Measurements from ENCODE around the gene NDRG3. TPM values are rescaled to one million over a fixed set of nuclear protein-coding genes. Genes with fewer than 3 reads are reported as not detected.

Gene NDRG3
- total RNA-seq, 2 experiments from 2014 or later: 19.2 to 19.3 TPM

- no peak overlapping the region for H3K27ac Mint-ChIP-seq
- intact Hi-C loops (cut with micrococcal nuclease): no loop called here
- peaks cover 33% of the 10 kb centered on the region for H3K4me1 Mint-ChIP-seq (ENCODE audit: low read depth)
- no peaks in the 10 kb centered on the region for H3K9me3 Mint-ChIP-seq
- H3K36me3 Mint-ChIP-seq (ENCODE audit: low read depth): no peaks in the 10 kb centered on the region
- H3K4me3 Mint-ChIP-seq: no peak overlapping the region
- ChIA-PET POLR2A (interaction anchor here (0.8 kb wide), 1 partner anchor 8 kb away, joined by 3 read pairs; no protein-coding TSS in a partner anchor), CTCF (interaction anchor here (1.1 to 2.2 kb wide), 5 partner anchors 8 to 338 kb away, joined by 3 to 8 read pairs (median 6); partner anchors contain the start of genes DSN1 and NDRG3)
- H3K27me3 Mint-ChIP-seq: no peaks in the 10 kb centered on the region
- no peak for ATAC-seq
- DNase-seq: no peak
- TF ChIP-seq CTCF (IDR thresholded peaks at IDR 0.05): no peak
These were observed 9.3 kb downstream of the NDRG3 start for GRCh38 chr20:36736451-36737182.

- ChIA-PET CTCF (interaction anchor here (0.8 to 1.4 kb wide), 2 partner anchors 8 to 154 kb away, joined by 3 to 5 read pairs; no protein-coding TSS in a partner anchor), POLR2A (interaction anchor here (1.2 kb wide), 1 partner anchor 14 kb away, joined by 3 read pairs; no protein-coding TSS in a partner anchor)
- Mint-ChIP-seq H3K36me3 (ENCODE audit: low read depth) (no peaks in the 10 kb centered on the region), H3K4me3 (no peak overlapping the region), H3K27ac (peak overlapping the region; percentile 25), H3K27me3 (no peaks in the 10 kb centered on the region), H3K4me1 (ENCODE audit: low read depth) (peaks cover 37% of the 10 kb centered on the region), H3K9me3 (no peaks in the 10 kb centered on the region)
- ATAC-seq (no peak), DNase-seq (no peak)
- no peak for TF ChIP-seq CTCF (IDR thresholded peaks at IDR 0.05)
- intact Hi-C loops (cut with micrococcal nuclease): no loop called here
These were observed 13.4 kb downstream of the NDRG3 start for GRCh38 chr20:36732456-36732855.

- ChIA-PET CTCF (interaction anchor here (0.6 to 1.4 kb wide), 14 partner anchors 12 to 264 kb away, joined by 3 to 7 read pairs (median 4); partner anchors contain the start of genes NDRG3 and SLA2), POLR2A (interaction anchor here (0.8 to 1.5 kb wide), 2 partner anchors 16 to 85 kb away, joined by 4 to 6 read pairs; partner anchors contain the start of gene NDRG3)
- intact Hi-C loops (cut with micrococcal nuclease): no loop called here
- H3K27ac Mint-ChIP-seq: no peak overlapping the region
- no peaks in the 10 kb centered on the region for H3K36me3 Mint-ChIP-seq (ENCODE audit: low read depth)
- H3K9me3 Mint-ChIP-seq: no peaks in the 10 kb centered on the region
- no peaks in the 10 kb centered on the region for H3K27me3 Mint-ChIP-seq
- peak; percentile 37 for TF ChIP-seq CTCF (IDR thresholded peaks at IDR 0.05)
- ATAC-seq (peak; percentile 88), DNase-seq (peak; percentile 36)
- H3K4me3 Mint-ChIP-seq: no peak overlapping the region
- peaks cover 17% of the 10 kb centered on the region for H3K4me1 Mint-ChIP-seq (ENCODE audit: low read depth)
These were observed 16.9 kb downstream of the NDRG3 start for GRCh38 chr20:36728986-36729385.

GRCh38 chr20:36726168-36726567, 19.7 kb downstream of the NDRG3 start:
- intact Hi-C loops (cut with micrococcal nuclease): no loop called here
- ATAC-seq: no peak
- Mint-ChIP-seq H3K27ac (no peak overlapping the region), H3K4me1 (ENCODE audit: low read depth) (peaks cover 4% of the 10 kb centered on the region), H3K27me3 (no peaks in the 10 kb centered on the region), H3K36me3 (ENCODE audit: low read depth) (no peaks in the 10 kb centered on the region), H3K9me3 (no peaks in the 10 kb centered on the region), H3K4me3 (no peak overlapping the region)
- DNase-seq: no peak
- TF ChIP-seq CTCF (IDR thresholded peaks at IDR 0.05): no peak
- CTCF ChIA-PET: no interaction called here
- POLR2A ChIA-PET: no interaction called here

- H3K4me1 Mint-ChIP-seq (ENCODE audit: low read depth): peaks cover 6% of the 10 kb centered on the region
- ATAC-seq (peak; percentile 85), DNase-seq (peak; percentile 23)
- intact Hi-C loops (cut with micrococcal nuclease): no loop called here
- no peak overlapping the region for H3K4me3 Mint-ChIP-seq
- H3K27ac Mint-ChIP-seq: no peak overlapping the region
- H3K36me3 Mint-ChIP-seq (ENCODE audit: low read depth): peaks cover 7% of the 10 kb centered on the region
- POLR2A ChIA-PET: no interaction called here
- no peaks in the 10 kb centered on the region for H3K27me3 Mint-ChIP-seq
- H3K9me3 Mint-ChIP-seq: no peaks in the 10 kb centered on the region
- CTCF ChIA-PET: interaction anchor here (1.1 kb wide), 1 partner anchor 13 kb away, joined by 3 read pairs; no protein-coding TSS in a partner anchor
- no peak for TF ChIP-seq CTCF (IDR thresholded peaks at IDR 0.05)
These were observed 25.4 kb downstream of the NDRG3 start for GRCh38 chr20:36720510-36720909.
